Esophagus squamous epithelium (tissue), 5 donors: ENCODE measurements around the gene GPHN. TPM values are rescaled to one million over a fixed set of nuclear protein-coding genes. Genes with fewer than 3 reads are reported as not detected.

ENCODE experiments used
- DNase-seq: peaks from one replicate; lab custom pipeline; 2025; lab: John Stamatoyannopoulos, UW
- H3K27ac ChIP-seq, 4 donors: fragments of 200-600 bp; sonication (generic); one replicate each; pipeline ENCODE4 v1.5.1; 2016 to 2019; ENCODE audit warnings: mild to moderate bottlenecking in 1 of 4
- H3K27me3 ChIP-seq, 4 donors: fragments of 200-600 bp; sonication (generic); 1 replicate in 3 of 4; 2 replicates in 1 of 4; pipeline versions ENCODE4 v1.5.1 to v1.6.0; 2017 to 2021; ENCODE audit warnings: antibody characterized with exemption in 1 of 4
- H3K36me3 ChIP-seq, 3 donors: fragments of 200-600 bp; sonication (generic); one replicate each; pipeline ENCODE4 v1.5.1; 2016 to 2019
- H3K4me1 ChIP-seq, 3 donors: fragments of 200-600 bp; sonication (generic); one replicate each; pipeline ENCODE4 v1.5.1; 2017 to 2019
- H3K4me3 ChIP-seq, 4 donors: fragments of 200-600 bp; sonication (generic); 1 replicate in 3 of 4; 2 replicates in 1 of 4; pipeline ENCODE4 v1.5.1; 2016 to 2019; ENCODE audit warnings: mild to moderate bottlenecking in 2 of 4, moderate library complexity in 1 of 4
- H3K9me3 ChIP-seq, 3 donors: fragments of 200-600 bp; sonication (generic); one replicate each; pipeline ENCODE4 v1.5.1; 2016 to 2019
- POLR2A ChIP-seq, 4 donors: fragments of 450-650 bp; IDR thresholded peaks; one replicate each; pipeline ENCODE4 v1.6.1; 2017; ENCODE audit warnings: antibody characterized with exemption in 4 of 4, mild to moderate bottlenecking in 4 of 4, moderate library complexity in 3 of 4
- WGBS, 2 donors: methylation state at CpG; one replicate each; pipeline ENCODE4 v1.1.5; 2018; 5-methylcytosine and 5-hydroxymethylcytosine counted together
- intact Hi-C: fragments of 100-400 bp; cut with DNase I; formaldehyde crosslinking; loops from one replicate; pipeline ENCODE4 v1.15.0; 2022
- total RNA-seq, 4 donors: library from RNA; depleted of rRNA; stranded (reverse); fragments of >200 nt; gene quantifications; one replicate each; pipeline ENCODE4 v1.1.0, GENCODE V29; 2016
- TF ChIP-seq, protein P1 (sequence below), 6 experiments: fragments of 450-650 bp in 4 of 6; fragments of 200-600 bp in 2 of 6; sonication (generic) in 2 of 6; IDR thresholded peaks; one replicate each; pipeline ENCODE4 v1.5.1; 2016 to 2019; ENCODE audit warnings: antibody characterized with exemption in 6 of 6, mild to moderate bottlenecking in 4 of 6, moderate library complexity in 4 of 6
- donor health status: DM: yes; HTN: yes; CAD: no.

GPHN gene
- total RNA-seq, 4 donors from 2014 or later = 8.3 to 28.4 (median 12.8) TPM

DNA sequence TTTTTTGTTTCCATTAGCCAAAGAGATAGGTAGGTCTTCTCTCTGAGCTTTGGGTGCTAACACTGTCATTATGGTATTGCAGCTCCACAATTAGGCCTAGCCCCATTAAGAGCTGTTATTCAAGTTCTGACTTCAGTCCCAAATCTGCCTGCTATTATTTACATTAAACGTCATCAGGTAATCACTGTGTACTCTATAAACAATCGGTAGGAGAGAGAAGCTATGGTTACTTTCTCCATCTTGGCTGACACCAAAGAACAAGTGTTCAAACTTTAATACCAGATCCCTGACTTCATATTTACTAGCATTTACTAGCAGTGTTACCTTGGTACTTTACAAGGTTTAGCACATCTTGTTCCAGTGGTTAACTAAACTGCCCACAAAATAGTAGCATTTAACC lies 376.2 kb downstream of the GPHN start:
- H3K4me1 ChIP-seq = no peaks in the 10 kb centered on the region
- no peak for TF ChIP-seq POLR2A (IDR thresholded peaks at IDR 0.05)
- TF ChIP-seq, protein P1, sequence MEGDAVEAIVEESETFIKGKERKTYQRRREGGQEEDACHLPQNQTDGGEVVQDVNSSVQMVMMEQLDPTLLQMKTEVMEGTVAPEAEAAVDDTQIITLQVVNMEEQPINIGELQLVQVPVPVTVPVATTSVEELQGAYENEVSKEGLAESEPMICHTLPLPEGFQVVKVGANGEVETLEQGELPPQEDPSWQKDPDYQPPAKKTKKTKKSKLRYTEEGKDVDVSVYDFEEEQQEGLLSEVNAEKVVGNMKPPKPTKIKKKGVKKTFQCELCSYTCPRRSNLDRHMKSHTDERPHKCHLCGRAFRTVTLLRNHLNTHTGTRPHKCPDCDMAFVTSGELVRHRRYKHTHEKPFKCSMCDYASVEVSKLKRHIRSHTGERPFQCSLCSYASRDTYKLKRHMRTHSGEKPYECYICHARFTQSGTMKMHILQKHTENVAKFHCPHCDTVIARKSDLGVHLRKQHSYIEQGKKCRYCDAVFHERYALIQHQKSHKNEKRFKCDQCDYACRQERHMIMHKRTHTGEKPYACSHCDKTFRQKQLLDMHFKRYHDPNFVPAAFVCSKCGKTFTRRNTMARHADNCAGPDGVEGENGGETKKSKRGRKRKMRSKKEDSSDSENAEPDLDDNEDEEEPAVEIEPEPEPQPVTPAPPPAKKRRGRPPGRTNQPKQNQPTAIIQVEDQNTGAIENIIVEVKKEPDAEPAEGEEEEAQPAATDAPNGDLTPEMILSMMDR (IDR thresholded peaks at IDR 0.05) = no peak
- H3K9me3 ChIP-seq = peaks cover 0 to 9% (median 0%) of the 10 kb centered on the region in 3 donors
- WGBS, 2 donors = 79 to 82% methylated on average over 2 of the region's 2 CpGs
- H3K4me3 ChIP-seq = no peak overlapping the region
- intact Hi-C loops = no loop called here
- no peak overlapping the region for H3K27ac ChIP-seq
- no peaks in the 10 kb centered on the region for H3K36me3 ChIP-seq
- no peak for DNase-seq
- H3K27me3 ChIP-seq = no peaks in the 10 kb centered on the region

DNA sequence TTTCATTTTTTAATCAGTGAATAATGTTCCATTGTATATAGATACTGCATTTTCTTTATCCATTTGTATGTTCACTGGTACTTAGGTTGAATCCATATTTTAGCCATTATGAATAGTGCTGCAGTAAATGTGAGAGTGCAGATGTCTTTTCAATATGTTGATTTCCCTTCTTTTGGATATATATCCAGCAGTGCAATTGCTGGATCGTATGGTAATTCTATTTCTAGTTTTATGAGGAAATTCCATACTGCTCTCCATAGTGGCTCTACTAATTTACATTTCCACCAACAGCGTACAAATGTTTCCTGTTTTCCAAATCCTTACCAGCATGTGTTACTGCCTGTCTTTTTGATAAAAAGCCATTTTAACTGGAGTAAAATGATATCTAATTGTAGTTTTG lies 392.8 kb downstream of the GPHN start:
- Histone ChIP-seq H3K4me1 (no peaks in the 10 kb centered on the region), H3K36me3 (no peaks in the 10 kb centered on the region), H3K4me3 (no peak overlapping the region), H3K27me3 (no peaks in the 10 kb centered on the region), H3K9me3 (peaks cover 0 to 9% (median 3%) of the 10 kb centered on the region in 3 donors), H3K27ac (no peak overlapping the region)
- 75 to 85% methylated on average over 2 of the region's 2 CpGs for WGBS, 2 donors
- DNase-seq = no peak
- intact Hi-C loops = no loop called here
- TF ChIP-seq POLR2A (IDR thresholded peaks at IDR 0.05) = no peak
- TF ChIP-seq, protein P1 (IDR thresholded peaks at IDR 0.05) = no peak

DNA sequence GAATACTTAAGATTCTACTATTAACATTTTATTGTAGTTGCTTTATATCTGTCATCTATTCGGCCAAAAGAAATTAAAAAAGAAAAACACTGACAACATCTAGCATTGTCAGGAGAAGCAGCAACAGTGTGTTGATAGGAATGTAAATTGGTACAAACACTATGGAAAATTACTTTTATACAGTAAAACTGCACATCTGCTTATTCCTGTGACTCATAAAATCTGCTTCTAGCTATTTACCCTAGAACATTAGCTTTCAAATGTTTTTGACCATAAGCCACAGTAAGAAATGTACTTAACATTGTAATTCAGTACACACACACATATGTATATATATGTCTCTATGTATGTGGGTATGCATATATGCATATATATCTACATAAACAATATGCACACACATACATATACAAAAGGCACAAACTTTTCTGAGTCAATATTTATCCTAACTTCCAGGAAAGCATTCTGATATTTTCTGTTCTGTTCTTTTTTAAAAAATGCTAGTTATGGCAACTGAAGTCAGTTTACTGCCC lies 402.4 kb downstream of the GPHN start:
- Histone ChIP-seq H3K9me3 (no peaks in the 10 kb centered on the region), H3K4me1 (no peaks in the 10 kb centered on the region), H3K27ac (no peak overlapping the region), H3K36me3 (no peaks in the 10 kb centered on the region), H3K27me3 (no peaks in the 10 kb centered on the region), H3K4me3 (no peak overlapping the region)
- intact Hi-C loops = no loop called here
- DNase-seq = no peak
- WGBS, 2 donors = 86 to 89% methylated on average over 1 of the region's 1 CpG
- no peak for TF ChIP-seq POLR2A (IDR thresholded peaks at IDR 0.05)
- TF ChIP-seq, protein P1 (IDR thresholded peaks at IDR 0.05) = no peak

DNA sequence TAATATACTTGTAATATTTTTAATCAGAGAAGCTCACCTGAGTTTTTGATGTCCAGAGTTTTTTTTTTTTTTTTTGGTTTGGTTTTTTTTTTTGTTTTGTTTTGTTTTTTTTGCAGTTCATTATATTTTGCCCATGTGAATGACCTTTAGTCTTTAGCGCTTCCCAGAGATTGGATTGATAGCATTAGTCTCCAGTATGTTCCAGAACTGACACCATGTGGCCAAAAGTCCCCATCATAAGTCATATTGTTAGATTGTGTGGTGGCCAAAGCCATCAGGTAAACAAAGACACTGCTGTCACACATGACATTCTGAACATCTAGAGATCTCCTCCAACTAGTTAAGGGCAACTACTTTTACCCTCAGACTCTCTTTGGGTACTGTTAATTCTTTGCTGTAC lies 408.5 kb downstream of the GPHN start:
- intact Hi-C loops = no loop called here
- TF ChIP-seq, protein P1 (IDR thresholded peaks at IDR 0.05) = no peak
- TF ChIP-seq POLR2A (IDR thresholded peaks at IDR 0.05) = no peak

DNA sequence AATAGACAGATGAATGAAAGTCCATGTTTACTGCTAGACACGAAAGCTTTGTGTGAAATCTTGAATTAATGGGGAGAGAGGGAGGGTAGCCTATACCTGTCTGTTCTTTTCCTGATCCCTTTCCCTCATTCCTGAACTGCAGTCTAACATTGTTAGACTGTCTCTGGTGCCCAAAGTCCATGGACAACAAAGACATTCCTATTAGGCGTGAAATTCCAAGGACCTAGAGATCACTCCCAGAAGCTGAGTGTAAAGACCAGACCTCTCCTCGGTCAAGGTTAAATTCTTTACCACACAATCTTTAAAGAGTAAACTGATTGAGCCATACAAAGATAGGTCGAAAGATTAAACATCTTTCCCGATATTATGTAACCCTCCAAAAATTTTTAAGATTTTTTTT lies 410.6 kb downstream of the GPHN start:
- intact Hi-C loops = no loop called here
- no peaks in the 10 kb centered on the region for H3K27me3 ChIP-seq
- no peaks in the 10 kb centered on the region for H3K4me1 ChIP-seq
- 90 to 93% methylated on average over 5 of the region's 5 CpGs for WGBS, 2 donors
- H3K4me3 ChIP-seq = no peak overlapping the region
- no peak for DNase-seq
- TF ChIP-seq, protein P1 (IDR thresholded peaks at IDR 0.05) = no peak
- no peak for TF ChIP-seq POLR2A (IDR thresholded peaks at IDR 0.05)
- H3K9me3 ChIP-seq = no peaks in the 10 kb centered on the region
- H3K27ac ChIP-seq = no peak overlapping the region
- peaks cover 0 to 42% (median 0%) of the 10 kb centered on the region in 3 donors for H3K36me3 ChIP-seq

More for the DNA sequence above, 408.5 kb downstream of the GPHN start:
- Histone ChIP-seq H3K4me1 (no peaks in the 10 kb centered on the region), H3K9me3 (no peaks in the 10 kb centered on the region), H3K27ac (no peak overlapping the region), H3K36me3 (peaks cover 0 to 25% (median 0%) of the 10 kb centered on the region in 3 donors), H3K27me3 (no peaks in the 10 kb centered on the region), H3K4me3 (no peak overlapping the region)
- no peak for DNase-seq
- 100% methylated on average over 1 of the region's 1 CpG for WGBS, 2 donors
